ENCODE data around the gene ZNF532. TPM values are rescaled to one million over a fixed set of nuclear protein-coding genes. Genes with fewer than 3 reads are reported as not detected.

ZNF532 gene
- total RNA-seq, 1 experiment from 2014 or later, result 49.8 TPM

DNA sequence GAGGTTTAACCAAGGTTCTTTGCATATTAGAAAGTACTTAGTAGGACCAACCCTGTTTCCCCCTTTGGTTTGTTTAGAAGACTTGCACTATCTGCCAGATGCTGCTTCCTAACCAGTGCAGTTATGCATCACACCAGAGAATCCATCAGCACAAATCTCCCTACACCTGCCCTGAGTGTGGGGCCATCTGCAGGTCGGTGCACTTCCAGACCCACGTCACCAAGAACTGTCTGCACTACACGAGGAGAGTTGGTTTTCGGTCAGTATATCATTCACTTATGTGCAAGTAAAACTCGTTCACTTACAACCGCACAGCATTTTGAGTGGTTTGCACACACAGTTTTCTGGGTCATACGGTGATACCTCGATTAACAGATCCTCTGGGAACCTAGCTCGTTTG is 69.7 kb downstream of the ZNF532 start:
- H3K27ac ChIP-seq (ENCODE audit: low read length), result no peak overlapping the region
- no peaks in the 10 kb centered on the region for H3K36me3 ChIP-seq (ENCODE audit: control insufficient read depth, insufficient read depth, low read length)
- no peak overlapping the region for H3K4me3 ChIP-seq (ENCODE audit: low read depth in 2 of 2, low read length in 2 of 2)
- H3K4me1 ChIP-seq (ENCODE audit: control insufficient read depth, insufficient read depth, low read length), result no peaks in the 10 kb centered on the region
- DNase-seq (ENCODE audit: low read depth, low spot score) (no peak), ATAC-seq (no peak)
- BruUV-seq (replicated peaks), result no TSS peak
- POLR2A ChIA-PET, result no interaction called here
- H3K9me3 ChIP-seq (ENCODE audit: control insufficient read depth, insufficient read depth, low read depth, low read length), result no peaks in the 10 kb centered on the region
- TF ChIP-seq TCF7L2 (IDR thresholded peaks at IDR 0.05; ENCODE audit: low read depth, low read length), result no peak
- TF ChIP-seq, protein P1, sequence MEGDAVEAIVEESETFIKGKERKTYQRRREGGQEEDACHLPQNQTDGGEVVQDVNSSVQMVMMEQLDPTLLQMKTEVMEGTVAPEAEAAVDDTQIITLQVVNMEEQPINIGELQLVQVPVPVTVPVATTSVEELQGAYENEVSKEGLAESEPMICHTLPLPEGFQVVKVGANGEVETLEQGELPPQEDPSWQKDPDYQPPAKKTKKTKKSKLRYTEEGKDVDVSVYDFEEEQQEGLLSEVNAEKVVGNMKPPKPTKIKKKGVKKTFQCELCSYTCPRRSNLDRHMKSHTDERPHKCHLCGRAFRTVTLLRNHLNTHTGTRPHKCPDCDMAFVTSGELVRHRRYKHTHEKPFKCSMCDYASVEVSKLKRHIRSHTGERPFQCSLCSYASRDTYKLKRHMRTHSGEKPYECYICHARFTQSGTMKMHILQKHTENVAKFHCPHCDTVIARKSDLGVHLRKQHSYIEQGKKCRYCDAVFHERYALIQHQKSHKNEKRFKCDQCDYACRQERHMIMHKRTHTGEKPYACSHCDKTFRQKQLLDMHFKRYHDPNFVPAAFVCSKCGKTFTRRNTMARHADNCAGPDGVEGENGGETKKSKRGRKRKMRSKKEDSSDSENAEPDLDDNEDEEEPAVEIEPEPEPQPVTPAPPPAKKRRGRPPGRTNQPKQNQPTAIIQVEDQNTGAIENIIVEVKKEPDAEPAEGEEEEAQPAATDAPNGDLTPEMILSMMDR (IDR thresholded peaks at IDR 0.05), result no peak
- TF ChIP-seq SIN3A (IDR thresholded peaks at IDR 0.05; ENCODE audit: borderline replicate concordance, insufficient read depth, low read depth, low read length), result no peak
- TF ChIP-seq, protein P2, sequence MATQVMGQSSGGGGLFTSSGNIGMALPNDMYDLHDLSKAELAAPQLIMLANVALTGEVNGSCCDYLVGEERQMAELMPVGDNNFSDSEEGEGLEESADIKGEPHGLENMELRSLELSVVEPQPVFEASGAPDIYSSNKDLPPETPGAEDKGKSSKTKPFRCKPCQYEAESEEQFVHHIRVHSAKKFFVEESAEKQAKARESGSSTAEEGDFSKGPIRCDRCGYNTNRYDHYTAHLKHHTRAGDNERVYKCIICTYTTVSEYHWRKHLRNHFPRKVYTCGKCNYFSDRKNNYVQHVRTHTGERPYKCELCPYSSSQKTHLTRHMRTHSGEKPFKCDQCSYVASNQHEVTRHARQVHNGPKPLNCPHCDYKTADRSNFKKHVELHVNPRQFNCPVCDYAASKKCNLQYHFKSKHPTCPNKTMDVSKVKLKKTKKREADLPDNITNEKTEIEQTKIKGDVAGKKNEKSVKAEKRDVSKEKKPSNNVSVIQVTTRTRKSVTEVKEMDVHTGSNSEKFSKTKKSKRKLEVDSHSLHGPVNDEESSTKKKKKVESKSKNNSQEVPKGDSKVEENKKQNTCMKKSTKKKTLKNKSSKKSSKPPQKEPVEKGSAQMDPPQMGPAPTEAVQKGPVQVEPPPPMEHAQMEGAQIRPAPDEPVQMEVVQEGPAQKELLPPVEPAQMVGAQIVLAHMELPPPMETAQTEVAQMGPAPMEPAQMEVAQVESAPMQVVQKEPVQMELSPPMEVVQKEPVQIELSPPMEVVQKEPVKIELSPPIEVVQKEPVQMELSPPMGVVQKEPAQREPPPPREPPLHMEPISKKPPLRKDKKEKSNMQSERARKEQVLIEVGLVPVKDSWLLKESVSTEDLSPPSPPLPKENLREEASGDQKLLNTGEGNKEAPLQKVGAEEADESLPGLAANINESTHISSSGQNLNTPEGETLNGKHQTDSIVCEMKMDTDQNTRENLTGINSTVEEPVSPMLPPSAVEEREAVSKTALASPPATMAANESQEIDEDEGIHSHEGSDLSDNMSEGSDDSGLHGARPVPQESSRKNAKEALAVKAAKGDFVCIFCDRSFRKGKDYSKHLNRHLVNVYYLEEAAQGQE (IDR thresholded peaks at IDR 0.05; ENCODE audit: insufficient read depth in 1 of 2, low read depth in 2 of 2, low read length in 1 of 2), result no peak
- TF ChIP-seq POLR2AphosphoS5 (IDR thresholded peaks at IDR 0.05; ENCODE audit: low read depth, low read length), result no peak
- intact Hi-C loops (cut with micrococcal nuclease; ENCODE audit: unreplicated experiment) (no loop called here), in situ Hi-C loops (cut with HindIII; ENCODE audit: low pct_unique_long_range_greater_than_20kb, low sequenced_read_pairs) (no loop called here)
- CTCF ChIA-PET, result no interaction called here
- H3K27me3 ChIP-seq (ENCODE audit: control insufficient read depth, insufficient read depth, low read length), result no peaks in the 10 kb centered on the region

DNA sequence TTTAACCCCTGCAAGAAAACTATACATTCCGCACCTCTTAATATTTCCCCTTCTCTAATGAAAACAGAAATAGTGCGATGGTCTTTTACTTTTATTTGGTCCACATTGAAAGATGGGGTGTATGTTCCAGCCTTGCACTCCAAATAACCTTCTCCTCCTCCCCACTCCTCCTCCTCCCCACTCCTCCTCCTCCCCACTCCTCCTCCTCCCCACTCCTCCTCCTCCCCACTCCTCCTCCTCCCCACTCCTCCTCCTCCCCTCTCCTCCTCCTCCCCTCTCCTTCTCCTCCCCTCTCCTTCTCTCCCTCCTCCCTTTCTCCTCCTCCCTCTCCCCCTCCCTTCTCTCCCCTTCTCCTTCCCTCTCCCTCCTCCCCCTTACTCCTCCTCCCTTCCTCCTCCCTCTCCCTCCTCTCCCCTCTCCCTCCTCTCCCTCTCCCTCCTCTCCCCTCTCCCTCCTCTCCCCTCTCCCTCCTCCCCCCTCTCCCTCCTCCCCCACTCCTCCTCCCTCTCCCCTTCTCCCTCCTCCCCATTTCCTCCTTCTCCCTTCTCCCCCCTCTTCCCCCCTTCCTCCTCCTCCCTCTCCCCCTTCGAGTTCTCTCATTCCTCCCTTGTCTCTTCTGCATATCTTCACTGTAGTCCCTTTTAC is 70.4 kb downstream of the ZNF532 start:
- Histone ChIP-seq H3K36me3 (ENCODE audit: control insufficient read depth, insufficient read depth, low read length) (no peaks in the 10 kb centered on the region), H3K4me1 (ENCODE audit: control insufficient read depth, insufficient read depth, low read length) (no peaks in the 10 kb centered on the region), H3K9me3 (ENCODE audit: control insufficient read depth, insufficient read depth, low read depth, low read length) (no peaks in the 10 kb centered on the region), H3K27me3 (ENCODE audit: control insufficient read depth, insufficient read depth, low read length) (no peaks in the 10 kb centered on the region), H3K27ac (ENCODE audit: low read length) (no peak overlapping the region), H3K4me3 (ENCODE audit: low read depth in 2 of 2, low read length in 2 of 2) (no peak overlapping the region)
- CTCF ChIA-PET, result no interaction called here
- BruUV-seq (replicated peaks), result no TSS peak
- POLR2A ChIA-PET, result no interaction called here
- no peak for DNase-seq (ENCODE audit: low read depth, low spot score)
- in situ Hi-C loops (cut with HindIII; ENCODE audit: low pct_unique_long_range_greater_than_20kb, low sequenced_read_pairs) (no loop called here), intact Hi-C loops (cut with micrococcal nuclease; ENCODE audit: unreplicated experiment) (no loop called here)
- ATAC-seq, result no peak
- TF ChIP-seq SIN3A (IDR thresholded peaks at IDR 0.05; ENCODE audit: borderline replicate concordance, insufficient read depth, low read depth, low read length) (no peak), TCF7L2 (IDR thresholded peaks at IDR 0.05; ENCODE audit: low read depth, low read length) (no peak), POLR2AphosphoS5 (IDR thresholded peaks at IDR 0.05; ENCODE audit: low read depth, low read length) (no peak)
